Measurements from ENCODE around the gene SLC51B.
"Not testable (repeated sequence)": the region's sequence is repeated elsewhere in the genome, so short reads cannot be mapped to it uniquely, and the experiment has no call there.

The SLC51B gene

GRCh38 chr15:65038836-65039235, 6.4 kb upstream of the SLC51B start:
- POLR2A ChIA-PET (ENCODE audit: low non-redundant PET): no interaction called here
- no peak overlapping the region for H3K27ac ChIP-seq
- CTCF ChIA-PET: interaction anchor here (0.7 kb wide), 2 partner anchors 17 to 71 kb away, joined by 3 to 4 read pairs; no protein-coding TSS in a partner anchor
- no peak for TF ChIP-seq CTCF (conservative IDR thresholded peaks at IDR 0.05; ENCODE audit: low read depth)
- no peak for DNase-seq (ENCODE audit: low spot score)

DNA sequence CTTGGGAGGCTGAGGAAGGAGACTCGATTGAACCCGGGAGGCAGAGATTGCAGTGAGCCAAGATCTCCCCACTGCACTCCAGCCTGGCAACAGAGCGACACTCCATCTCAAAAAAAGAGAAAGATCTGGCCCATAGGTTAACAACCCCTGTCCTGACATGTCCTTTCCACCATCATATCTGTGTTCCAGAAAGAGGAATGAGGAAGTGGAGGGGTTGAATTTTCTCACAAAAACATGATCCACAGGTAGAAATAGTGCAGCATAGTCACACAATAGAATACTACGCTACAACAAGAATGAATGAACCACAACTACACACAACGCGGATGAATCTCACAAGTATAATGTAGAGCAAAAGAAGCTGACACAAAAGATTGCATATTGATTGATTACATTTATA, 4.7 kb upstream of the SLC51B start:
- CTCF ChIA-PET: interaction anchor here (0.6 kb wide), 1 partner anchor 1378 kb away, joined by 3 read pairs; no protein-coding TSS in a partner anchor
- no peak overlapping the region for H3K27ac ChIP-seq
- no peak for TF ChIP-seq CTCF (conservative IDR thresholded peaks at IDR 0.05; ENCODE audit: low read depth)
- no peak for DNase-seq (ENCODE audit: low spot score)
- POLR2A ChIA-PET (ENCODE audit: low non-redundant PET): no interaction called here

GRCh38 chr15:65041787-65042186, 3.4 kb upstream of the SLC51B start:
- ChIA-PET CTCF (no interaction called here), POLR2A (ENCODE audit: low non-redundant PET) (interaction anchor here (0.6 kb wide), 1 partner anchor 1275 kb away, joined by 3 read pairs; no protein-coding TSS in a partner anchor)

GRCh38 chr15:65042776-65043327, 2.3 kb upstream of the SLC51B start:
- ChIA-PET POLR2A (ENCODE audit: low non-redundant PET) (no interaction called here), CTCF (no interaction called here)
- TF ChIP-seq CTCF (conservative IDR thresholded peaks at IDR 0.05; ENCODE audit: low read depth): no peak
- H3K27ac ChIP-seq: no peak overlapping the region
- no peak for DNase-seq (ENCODE audit: low spot score)

More at GRCh38 chr15:65041787-65042186, 3.4 kb upstream of the SLC51B start:
- no peak overlapping the region for H3K27ac ChIP-seq
- no peak for DNase-seq (ENCODE audit: low spot score)
- no peak for TF ChIP-seq CTCF (conservative IDR thresholded peaks at IDR 0.05; ENCODE audit: low read depth)

GRCh38 chr15:65044218-65044617, 969 bp upstream of the SLC51B start:
- CTCF ChIA-PET: interaction anchor here (0.8 kb wide), 1 partner anchor 10 kb away, joined by 5 read pairs; no protein-coding TSS in a partner anchor
- H3K27ac ChIP-seq; POLR2A ChIA-PET (ENCODE audit: low non-redundant PET): not testable (repeated sequence)
- DNase-seq (ENCODE audit: low spot score): peak; percentile 62

GRCh38 chr15:65048241-65048640, 3.1 kb downstream of the SLC51B start:
- DNase-seq (ENCODE audit: low spot score): no peak
- TF ChIP-seq CTCF (conservative IDR thresholded peaks at IDR 0.05; ENCODE audit: low read depth): no peak
- no peak overlapping the region for H3K27ac ChIP-seq
- ChIA-PET POLR2A (ENCODE audit: low non-redundant PET) (interaction anchor here (0.7 kb wide), 1 partner anchor 155 kb away, joined by 7 read pairs; no protein-coding TSS in a partner anchor), CTCF (no interaction called here)

DNA sequence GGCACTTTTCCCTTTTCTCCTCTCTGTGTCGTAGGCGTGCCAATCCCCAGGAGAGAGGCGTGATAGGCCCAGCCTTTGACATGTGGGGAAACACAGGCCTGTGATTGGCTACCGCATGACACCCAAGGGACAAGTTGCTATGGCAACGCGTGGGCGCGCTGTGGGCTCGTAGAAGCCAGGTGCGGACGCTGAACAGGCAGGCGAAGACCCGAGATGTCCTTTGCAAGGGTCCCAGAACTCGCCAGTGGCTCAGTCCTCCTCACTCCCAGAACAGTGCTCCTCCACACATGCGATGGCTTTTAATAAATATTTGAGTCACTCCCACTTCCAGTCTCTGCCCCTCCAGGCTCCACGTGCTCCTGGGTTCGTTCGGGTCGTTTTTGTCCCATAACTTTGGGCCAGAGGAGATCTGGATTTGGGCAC, 4.2 kb downstream of the SLC51B start:
- TF ChIP-seq CTCF (conservative IDR thresholded peaks at IDR 0.05; ENCODE audit: low read depth): no peak
- no peak overlapping the region for H3K27ac ChIP-seq
- DNase-seq (ENCODE audit: low spot score): peak; percentile 100
- POLR2A ChIA-PET (ENCODE audit: low non-redundant PET): no interaction called here
- CTCF ChIA-PET: interaction anchor here (0.7 kb wide), 1 partner anchor 224 kb away, joined by 5 read pairs; no protein-coding TSS in a partner anchor

Measured in RWPE1 (cell line).